B cell (primary cell): ENCODE results near the gene PDXK. TPM values are rescaled to one million over a fixed set of nuclear protein-coding genes. Genes with fewer than 3 reads are reported as not detected.

Experiments
- ATAC-seq: fragments of 200-7000 bp; cut with Tn5 transposase; one replicate; pipeline ENCODE4 v1.10.0; 2021; ENCODE audit warnings: low read depth, mild to moderate bottlenecking, moderate number of reproducible peaks, moderate library complexity
- CTCF ChIA-PET: fragments of 350-600 bp; sonication (Branson Sonifier 250); formaldehyde crosslinking; loops from one replicate; lab custom pipeline; 2021; ENCODE audit warnings: antibody characterized with exemption, inconsistent platforms; lab: Charles Lee
- POLR2A ChIA-PET: fragments of 350-600 bp; sonication (Branson Sonifier 250); formaldehyde crosslinking; loops from one replicate; lab custom pipeline; 2021; ENCODE audit warnings: antibody characterized with exemption; lab: Charles Lee
- DNase-seq: peaks from one replicate; pipeline ENCODE4 v3.0.0; 2013
- H2AFZ ChIP-seq: 2 replicates; pipeline ENCODE4 v1.6.1; 2012; ENCODE audit warnings: mild to moderate bottlenecking, low read depth, low read length; ENCODE audit not compliant: insufficient read depth, poor library complexity, severe bottlenecking
- H3K27ac ChIP-seq, 2 donors: 1 replicate in 1 of 2; 2 replicates in 1 of 2; pipeline ENCODE4 v1.5.1; 2012 to 2013; ENCODE audit warnings: low read length in 2 of 2, mild to moderate bottlenecking in 2 of 2, moderate library complexity in 1 of 2
- H3K27me3 ChIP-seq, 4 experiments: fragments of 200-600 bp in 1 of 4; sonication (generic) in 1 of 4; replicated peaks in 1 of 4; 1 replicate in 2 of 4; 2 replicates in 2 of 4; pipeline versions ENCODE4 v1.6.1 to v1.7.0; 2013 to 2016; ENCODE audit warnings: low read length in 3 of 4, mild to moderate bottlenecking in 2 of 4, mixed read lengths in 1 of 4, moderate library complexity in 1 of 4; ENCODE audit not compliant: insufficient read depth in 4 of 4, control insufficient read depth in 3 of 4; ENCODE audit errors: control extremely low read depth in 1 of 4
- H3K36me3 ChIP-seq, 2 experiments: replicated peaks in 1 of 2; 1 replicate in 1 of 2; 2 replicates in 1 of 2; pipeline versions ENCODE4 v1.6.1 to v1.7.1; 2013; ENCODE audit warnings: low read length in 1 of 2; ENCODE audit not compliant: insufficient read depth in 2 of 2, control insufficient read depth in 1 of 2; ENCODE audit errors: control extremely low read depth in 1 of 2, extremely low read depth in 1 of 2
- H3K4me1 ChIP-seq, 2 donors: fragments of 200-600 bp in 1 of 2; sonication (generic) in 1 of 2; 1 replicate in 1 of 2; 2 replicates in 1 of 2; pipeline versions ENCODE4 v1.5.1 to v1.6.1; 2013 to 2017; ENCODE audit warnings: low read length in 2 of 2; ENCODE audit not compliant: control insufficient read depth in 2 of 2, insufficient read depth in 2 of 2
- H3K4me2 ChIP-seq: replicated peaks from 2 replicates; pipeline ENCODE3; 2012; ENCODE audit warnings: mild to moderate bottlenecking, low read depth, low read length; ENCODE audit not compliant: poor library complexity, severe bottlenecking
- H3K4me3 ChIP-seq, 5 experiments: fragments of 200-600 bp in 1 of 5; sonication (generic) in 1 of 5; 1 replicate in 3 of 5; 2 replicates in 2 of 5; pipeline versions ENCODE4 v1.5.1 to v1.7.0; 2011 to 2016; ENCODE audit warnings: low read length in 4 of 5, mild to moderate bottlenecking in 4 of 5, low read depth in 2 of 5, control low read depth in 1 of 5, moderate library complexity in 1 of 5; ENCODE audit not compliant: insufficient read depth in 1 of 5; ENCODE audit errors: control extremely low read depth in 1 of 5, extremely low read depth in 1 of 5
- H3K79me2 ChIP-seq: fragments of 200-600 bp; sonication (generic); one replicate; pipeline ENCODE4 v1.6.0; 2016; ENCODE audit warnings: low read length; ENCODE audit not compliant: control insufficient read depth, insufficient read depth
- H3K9ac ChIP-seq: fragments of 200-600 bp; sonication (generic); 2 replicates; pipeline ENCODE4 v1.6.1; 2017; ENCODE audit warnings: mild to moderate bottlenecking, low read length, moderate library complexity
- H3K9me3 ChIP-seq, 3 donors: one replicate each; pipeline versions ENCODE4 v1.6.1 to v1.7.1; 2013; ENCODE audit warnings: low read length in 2 of 3; ENCODE audit not compliant: control insufficient read depth in 2 of 3, insufficient read depth in 1 of 3; ENCODE audit errors: control extremely low read depth in 1 of 3
- H4K20me1 ChIP-seq: 2 replicates; pipeline ENCODE4 v1.6.0; 2012; ENCODE audit warnings: mild to moderate bottlenecking, low read length; ENCODE audit not compliant: insufficient read depth, control insufficient read depth, poor library complexity, severe bottlenecking
- H3K27ac Mint-ChIP-seq: one replicate; pipeline ENCODE4 v1.8.0; 2021; ENCODE audit warnings: mixed read lengths
- H3K27me3 Mint-ChIP-seq: one replicate; pipeline ENCODE4 v1.8.0; 2021; ENCODE audit warnings: mixed read lengths
- H3K4me1 Mint-ChIP-seq: one replicate; pipeline ENCODE4 v1.8.0; 2021; ENCODE audit warnings: mixed read lengths
- H3K4me3 Mint-ChIP-seq: one replicate; pipeline ENCODE4 v1.8.0; 2021; ENCODE audit warnings: mixed read lengths
- H3K9me3 Mint-ChIP-seq: one replicate; pipeline ENCODE4 v1.8.0; 2022; ENCODE audit warnings: mixed read lengths; ENCODE audit not compliant: insufficient read depth
- EZH2 ChIP-seq: IDR thresholded peaks from 2 replicates; pipeline ENCODE4 v1.6.1; 2012; ENCODE audit warnings: borderline replicate concordance, low read depth, mild to moderate bottlenecking, moderate library complexity, low read length; ENCODE audit not compliant: insufficient read depth, poor library complexity, severe bottlenecking
- WGBS: methylation state at CpG from one replicate; pipeline ENCODE4 v1.1.5; 2013; ENCODE audit warnings: missing lambda C conversion rate; ENCODE audit not compliant: insufficient coverage; 5-methylcytosine and 5-hydroxymethylcytosine counted together
- intact Hi-C: fragments of 100-400 bp; cut with micrococcal nuclease; formaldehyde crosslinking; loops from one replicate; pipeline ENCODE4 v1.10.0; 2022
- polyA plus RNA-seq: library from polyadenylated mRNA; depleted of rRNA; stranded (reverse); fragments of >200 nt; gene quantifications from 2 replicates; pipeline ENCODE4 v1.2.3, GENCODE V29; 2012
- total RNA-seq, 2 donors: library from RNA; stranded (reverse); fragments of 120-200 nt in 1 of 2; gene quantifications; 1 replicate in 1 of 2; 2 replicates in 1 of 2; pipeline versions ENCODE4 v1.2.3 to v1.2.4, GENCODE V29; 2013 to 2022
- TF ChIP-seq, protein P1 (sequence below): fragments of 200-600 bp; IDR thresholded peaks from one replicate; pipeline ENCODE4 v1.8.0; 2022; ENCODE audit warnings: antibody characterized with exemption, mild to moderate bottlenecking

The PDXK gene
- total and polyA plus RNA-seq, 2 donors (not counting 1 experiment from before 2014, with no cell fraction given) = 31.1 to 102 TPM

DNA sequence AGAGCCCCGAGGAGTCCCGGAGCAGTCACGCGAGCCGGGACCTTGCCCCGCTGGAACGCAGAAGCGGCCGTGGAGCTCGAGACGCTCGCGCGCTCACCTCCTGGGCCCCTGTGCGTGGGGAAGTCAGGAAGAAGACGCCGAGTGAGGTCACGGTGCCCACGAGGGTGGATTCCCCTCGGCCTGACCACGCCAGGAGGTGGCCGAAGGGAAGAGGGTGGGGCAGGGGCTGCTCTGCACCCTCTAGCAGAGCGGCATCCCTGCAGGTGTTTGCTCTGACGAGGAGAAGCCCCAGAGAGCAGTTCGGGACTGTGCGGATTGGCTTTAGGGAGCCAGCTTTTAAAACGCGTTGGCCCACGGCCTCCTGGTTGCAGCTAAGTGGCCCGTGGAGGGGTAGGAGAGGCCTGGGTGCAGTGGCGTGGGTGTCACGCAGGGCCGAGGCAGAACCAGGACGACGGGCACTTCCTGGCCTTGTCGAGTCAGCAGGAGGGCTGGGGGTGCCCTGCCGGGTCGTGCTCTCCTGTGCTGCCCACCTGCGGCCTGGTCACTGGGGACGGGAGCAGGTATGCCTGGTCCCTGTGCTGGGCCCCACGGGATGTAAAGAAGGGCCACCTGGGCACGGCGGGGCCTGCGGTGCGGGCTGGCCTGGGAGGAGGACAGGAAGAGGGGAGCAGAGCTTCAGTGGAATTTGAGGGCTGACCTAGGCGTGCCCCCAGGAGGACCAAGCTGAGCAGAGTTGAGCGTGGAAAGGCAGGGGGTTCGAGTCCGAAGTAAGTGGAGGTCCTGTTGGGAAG is 1.0 kb downstream of the PDXK start:
- CTCF ChIA-PET = interaction anchor here (1.3 kb wide), 1 partner anchor 9 kb away, joined by 5 read pairs; no protein-coding TSS in a partner anchor
- POLR2A ChIA-PET = interaction anchor here (1.0 to 1.2 kb wide), 3 partner anchors 9 to 70 kb away, joined by 3 to 5 read pairs (median 5); partner anchors contain the start of genes HSF2BP and RRP1B
- H2AFZ ChIP-seq = peak overlapping the region; percentile 57
- WGBS = 20% methylated on average over 45 of the region's 49 CpGs
- peaks cover 0 to 2% (median 0%) of the 10 kb centered on the region in 3 donors for H3K9me3 ChIP-seq
- H3K4me1 ChIP-seq = peaks cover 44 to 64% of the 10 kb centered on the region in 2 donors
- intact Hi-C loops = loop anchor here (1.0 kb wide), 3 partner anchors 8 to 69 kb away; partner anchors contain the start of gene RRP1
- peaks cover 57% of the 10 kb centered on the region for H3K4me1 Mint-ChIP-seq
- no peaks in the 10 kb centered on the region for H3K27me3 Mint-ChIP-seq
- H3K4me3 Mint-ChIP-seq = peak overlapping the region; percentile 86
- peaks cover 0 to 23% (median 4%) of the 10 kb centered on the region in 4 experiments for H3K27me3 ChIP-seq
- H3K9ac ChIP-seq = peak overlapping the region; percentile 90
- TF ChIP-seq EZH2 = no peak
- TF ChIP-seq, protein P1, sequence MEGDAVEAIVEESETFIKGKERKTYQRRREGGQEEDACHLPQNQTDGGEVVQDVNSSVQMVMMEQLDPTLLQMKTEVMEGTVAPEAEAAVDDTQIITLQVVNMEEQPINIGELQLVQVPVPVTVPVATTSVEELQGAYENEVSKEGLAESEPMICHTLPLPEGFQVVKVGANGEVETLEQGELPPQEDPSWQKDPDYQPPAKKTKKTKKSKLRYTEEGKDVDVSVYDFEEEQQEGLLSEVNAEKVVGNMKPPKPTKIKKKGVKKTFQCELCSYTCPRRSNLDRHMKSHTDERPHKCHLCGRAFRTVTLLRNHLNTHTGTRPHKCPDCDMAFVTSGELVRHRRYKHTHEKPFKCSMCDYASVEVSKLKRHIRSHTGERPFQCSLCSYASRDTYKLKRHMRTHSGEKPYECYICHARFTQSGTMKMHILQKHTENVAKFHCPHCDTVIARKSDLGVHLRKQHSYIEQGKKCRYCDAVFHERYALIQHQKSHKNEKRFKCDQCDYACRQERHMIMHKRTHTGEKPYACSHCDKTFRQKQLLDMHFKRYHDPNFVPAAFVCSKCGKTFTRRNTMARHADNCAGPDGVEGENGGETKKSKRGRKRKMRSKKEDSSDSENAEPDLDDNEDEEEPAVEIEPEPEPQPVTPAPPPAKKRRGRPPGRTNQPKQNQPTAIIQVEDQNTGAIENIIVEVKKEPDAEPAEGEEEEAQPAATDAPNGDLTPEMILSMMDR = no peak
- no peaks in the 10 kb centered on the region for H3K9me3 Mint-ChIP-seq
- peaks cover 54% of the 10 kb centered on the region for H3K79me2 ChIP-seq
- H3K27ac Mint-ChIP-seq = peak overlapping the region; percentile 76
- DNase-seq (no peak), ATAC-seq (peak; percentile 2)
- peaks cover 0 to 10% of the 10 kb centered on the region in 2 experiments for H3K36me3 ChIP-seq
- peaks cover 54% of the 10 kb centered on the region for H4K20me1 ChIP-seq
- H3K4me2 ChIP-seq = peak overlapping the region; percentile 92
- peak overlapping the region; percentile 13 to 88 (median 75) for H3K4me3 ChIP-seq
- H3K27ac ChIP-seq = peak overlapping the region; percentile 55 to 87
